Astrocyte (in vitro differentiated cells and primary cell): ENCODE data around the gene DNAH11. TPM values are rescaled to one million over a fixed set of nuclear protein-coding genes. Genes with fewer than 3 reads are reported as not detected.
A peak's percentile ranks its signal among the peaks of the same experiment; 100 is the strongest.

ENCODE experiments used
- DNase-seq: peaks from one replicate; pipeline ENCODE4 v3.0.0-alpha.2; 2010; ENCODE audit warnings: low read depth
- FAIRE-seq: peaks from 2 replicates; lab custom pipeline; 2011; peaks lifted over from hg19 to GRCh38; lab: Jason Lieb, UNC
- H2AFZ ChIP-seq: 2 replicates; pipeline ENCODE4 v1.6.0; 2012; ENCODE audit warnings: low read depth, low read length, inconsistent platforms
- H3K27ac ChIP-seq: 2 replicates; pipeline ENCODE4 v1.5.1; 2011; ENCODE audit warnings: low read depth, low read length, inconsistent platforms
- H3K27me3 ChIP-seq: 2 replicates; pipeline ENCODE4 v1.6.0; 2011; ENCODE audit warnings: low read length, inconsistent platforms; ENCODE audit not compliant: insufficient read depth
- H3K36me3 ChIP-seq: 2 replicates; pipeline ENCODE4 v1.5.1; 2011; ENCODE audit warnings: low read length, inconsistent platforms; ENCODE audit not compliant: insufficient read depth
- H3K4me1 ChIP-seq: 2 replicates; pipeline ENCODE4 v1.5.1; 2011; ENCODE audit warnings: low read length, inconsistent platforms; ENCODE audit not compliant: insufficient read depth
- H3K4me2 ChIP-seq: 2 replicates; pipeline ENCODE4 v1.6.0; 2012; ENCODE audit warnings: low read length, inconsistent platforms
- H3K4me3 ChIP-seq: 2 replicates; pipeline ENCODE4 v1.5.1; 2011; ENCODE audit warnings: low read depth, mild to moderate bottlenecking, low read length, inconsistent platforms; ENCODE audit not compliant: insufficient read depth
- H3K79me2 ChIP-seq: 2 replicates; pipeline ENCODE4 v1.6.0; 2012; ENCODE audit warnings: mild to moderate bottlenecking, low read length, inconsistent platforms; ENCODE audit not compliant: insufficient read depth
- H3K9ac ChIP-seq: 2 replicates; pipeline ENCODE4 v1.6.0; 2012; ENCODE audit warnings: mild to moderate bottlenecking, low read length, inconsistent platforms
- H3K9me3 ChIP-seq: 2 replicates; pipeline ENCODE4 v1.5.1; 2012; ENCODE audit warnings: low read depth, mild to moderate bottlenecking, low read length, inconsistent platforms; ENCODE audit not compliant: insufficient read depth
- H4K20me1 ChIP-seq: 2 replicates; pipeline ENCODE4 v1.6.0; 2012; ENCODE audit warnings: low read length, inconsistent platforms; ENCODE audit not compliant: insufficient read depth
- H3K27ac Mint-ChIP-seq: one replicate; pipeline ENCODE4 v1.8.0; 2021; ENCODE audit warnings: mild to moderate bottlenecking, mixed read lengths; ENCODE audit not compliant: unreplicated experiment
- H3K27me3 Mint-ChIP-seq: one replicate; pipeline ENCODE4 v1.8.0; 2021; ENCODE audit warnings: low read depth, mixed read lengths; ENCODE audit not compliant: unreplicated experiment
- H3K36me3 Mint-ChIP-seq: one replicate; pipeline ENCODE4 v1.8.0; 2021; ENCODE audit warnings: low read depth, mixed read lengths; ENCODE audit not compliant: unreplicated experiment
- H3K4me1 Mint-ChIP-seq: one replicate; pipeline ENCODE4 v1.8.0; 2021; ENCODE audit warnings: low read depth, mixed read lengths; ENCODE audit not compliant: unreplicated experiment
- H3K4me3 Mint-ChIP-seq: one replicate; pipeline ENCODE4 v1.8.0; 2021; ENCODE audit warnings: mild to moderate bottlenecking, moderate library complexity, mixed read lengths; ENCODE audit not compliant: unreplicated experiment
- H3K9me3 Mint-ChIP-seq: one replicate; pipeline ENCODE4 v1.8.0; 2021; ENCODE audit warnings: mild to moderate bottlenecking, mixed read lengths; ENCODE audit not compliant: unreplicated experiment
- CTCF ChIP-seq: IDR thresholded peaks from 2 replicates; pipeline ENCODE4 v1.5.1; 2011; ENCODE audit warnings: low read depth, mild to moderate bottlenecking, inconsistent platforms, low read length, moderate library complexity; ENCODE audit not compliant: insufficient read depth
- EZH2 ChIP-seq: IDR thresholded peaks from 2 replicates; pipeline ENCODE4 v1.6.1; 2012; ENCODE audit warnings: mild to moderate bottlenecking, low read length, inconsistent platforms; ENCODE audit not compliant: insufficient read depth
- total RNA-seq: library from RNA; stranded (reverse); gene quantifications from 2 replicates; pipeline ENCODE4 v1.2.1, GENCODE V29; 2021

DNAH11 gene
- total RNA-seq, 1 donor from 2014 or later = 0.43 TPM

- Histone ChIP-seq H3K27me3 (peaks cover 11% of the 10 kb centered on the region), H3K36me3 (no peaks in the 10 kb centered on the region), H3K27ac (no peak overlapping the region), H3K79me2 (no peaks in the 10 kb centered on the region), H4K20me1 (no peaks in the 10 kb centered on the region), H3K9ac (no peak overlapping the region), H3K4me3 (no peak overlapping the region), H2AFZ (no peak overlapping the region), H3K9me3 (no peaks in the 10 kb centered on the region), H3K4me2 (no peak overlapping the region), H3K4me1 (peaks cover 11% of the 10 kb centered on the region)
- no peaks in the 10 kb centered on the region for H3K4me1 Mint-ChIP-seq
- FAIRE-seq = no peak
- DNase-seq = no peak
- H3K9me3 Mint-ChIP-seq = peaks cover 10% of the 10 kb centered on the region
- H3K4me3 Mint-ChIP-seq = no peak overlapping the region
- no peak overlapping the region for H3K27ac Mint-ChIP-seq
- no peak for TF ChIP-seq CTCF
- no peak for TF ChIP-seq EZH2
- H3K36me3 Mint-ChIP-seq = peaks cover 2% of the 10 kb centered on the region
- H3K27me3 Mint-ChIP-seq = peaks cover 19% of the 10 kb centered on the region
These were observed 3.8 kb upstream of the DNAH11 start for GRCh38 chr7:21538936-21539495.

GRCh38 chr7:21543528-21544302 lies 876 bp downstream of the DNAH11 start:
- no peaks in the 10 kb centered on the region for H3K4me1 Mint-ChIP-seq

More at GRCh38 chr7:21543528-21544302, 876 bp downstream of the DNAH11 start:
- peaks cover 2% of the 10 kb centered on the region for H3K9me3 Mint-ChIP-seq
- Histone ChIP-seq H3K4me2 (peak overlapping the region; percentile 85), H4K20me1 (no peaks in the 10 kb centered on the region), H3K9me3 (no peaks in the 10 kb centered on the region), H3K79me2 (no peaks in the 10 kb centered on the region), H3K4me3 (peak overlapping the region; percentile 52), H3K27me3 (peaks cover 17% of the 10 kb centered on the region), H3K36me3 (no peaks in the 10 kb centered on the region), H3K27ac (no peak overlapping the region), H3K4me1 (peaks cover 11% of the 10 kb centered on the region), H3K9ac (no peak overlapping the region), H2AFZ (peak overlapping the region; percentile 82)
- H3K36me3 Mint-ChIP-seq = no peaks in the 10 kb centered on the region
- DNase-seq (no peak), FAIRE-seq (no peak)
- peaks cover 39% of the 10 kb centered on the region for H3K27me3 Mint-ChIP-seq
- H3K27ac Mint-ChIP-seq = no peak overlapping the region
- TF ChIP-seq EZH2 (no peak), CTCF (no peak)
- H3K4me3 Mint-ChIP-seq = peak overlapping the region; percentile 79
